CD14-positive monocyte (primary cell): ENCODE data around the gene DRC7. TPM values are rescaled to one million over a fixed set of nuclear protein-coding genes. Genes with fewer than 3 reads are reported as not detected.

Experiments
- DNase-seq, 3 donors: peaks; one replicate each; pipeline ENCODE4 v3.0.0-alpha.2; 2011 to 2022
- H2AFZ ChIP-seq: 2 replicates; pipeline ENCODE4 v1.6.0; 2012; ENCODE audit warnings: mild to moderate bottlenecking, low read depth, low read length, inconsistent platforms; ENCODE audit not compliant: insufficient read depth, poor library complexity, severe bottlenecking
- H3K27ac ChIP-seq, 2 donors: 1 replicate in 1 of 2; 2 replicates in 1 of 2; pipeline ENCODE4 v1.5.1; 2012 to 2013; ENCODE audit warnings: low read length in 2 of 2, control low read depth in 1 of 2, inconsistent platforms in 1 of 2, low read depth in 1 of 2, mild to moderate bottlenecking in 1 of 2
- H3K27me3 ChIP-seq, 2 donors: one replicate each; pipeline versions ENCODE4 v1.6.0 to v1.6.1; 2011 to 2013; ENCODE audit warnings: low read length in 2 of 2; ENCODE audit not compliant: control insufficient read depth in 2 of 2, insufficient read depth in 2 of 2
- H3K36me3 ChIP-seq, 2 donors: replicated peaks in 1 of 2; 1 replicate in 1 of 2; 2 replicates in 1 of 2; pipeline versions ENCODE4 v1.5.1 to v1.6.1; 2012 to 2013; ENCODE audit warnings: low read length in 2 of 2, control low read depth in 1 of 2, inconsistent platforms in 1 of 2, mild to moderate bottlenecking in 1 of 2; ENCODE audit not compliant: insufficient read depth in 2 of 2, control insufficient read depth in 1 of 2
- H3K4me1 ChIP-seq, 2 donors: 1 replicate in 1 of 2; 2 replicates in 1 of 2; pipeline versions ENCODE4 v1.5.1 to v1.6.1; 2012 to 2013; ENCODE audit warnings: low read length in 2 of 2, control low read depth in 1 of 2, inconsistent platforms in 1 of 2, mild to moderate bottlenecking in 1 of 2, moderate library complexity in 1 of 2; ENCODE audit not compliant: insufficient read depth in 2 of 2, control insufficient read depth in 1 of 2
- H3K4me2 ChIP-seq: replicated peaks from 2 replicates; pipeline ENCODE3; 2012; ENCODE audit warnings: low read length, moderate library complexity, mild to moderate bottlenecking; ENCODE audit not compliant: poor library complexity, severe bottlenecking; ENCODE audit errors: extremely low read depth
- H3K4me3 ChIP-seq, 3 experiments: fragments of 200-600 bp in 1 of 3; sonication (generic) in 1 of 3; replicated peaks in 1 of 3; 1 replicate in 2 of 3; 2 replicates in 1 of 3; pipeline ENCODE4 v1.5.1; 2011 to 2013; ENCODE audit warnings: low read length in 3 of 3, mild to moderate bottlenecking in 3 of 3, control low read depth in 2 of 3, low read depth in 2 of 3, inconsistent platforms in 1 of 3, moderate library complexity in 1 of 3
- H3K79me2 ChIP-seq: 2 replicates; pipeline ENCODE4 v1.6.0; 2012; ENCODE audit warnings: mild to moderate bottlenecking, control low read depth, inconsistent platforms, low read length, moderate library complexity; ENCODE audit not compliant: insufficient read depth
- H3K9ac ChIP-seq: 2 replicates; pipeline ENCODE4 v1.6.0; 2017; ENCODE audit warnings: low read length, mild to moderate bottlenecking; ENCODE audit not compliant: insufficient read depth, poor library complexity, severe bottlenecking
- H3K9me3 ChIP-seq, 2 donors: replicated peaks in 1 of 2; 1 replicate in 1 of 2; 2 replicates in 1 of 2; pipeline versions ENCODE4 v1.5.1 to v1.6.1; 2012 to 2013; ENCODE audit warnings: low read length in 2 of 2, control low read depth in 1 of 2; ENCODE audit not compliant: control insufficient read depth in 1 of 2, insufficient read depth in 1 of 2
- H4K20me1 ChIP-seq: 2 replicates; pipeline ENCODE4 v1.6.0; 2012; ENCODE audit warnings: mild to moderate bottlenecking, low read length, control low read depth, moderate library complexity; ENCODE audit not compliant: insufficient read depth
- H3K27ac Mint-ChIP-seq, 7 donors: one replicate each; pipeline ENCODE4 v1.8.0; 2020; ENCODE audit warnings: mild to moderate bottlenecking in 7 of 7, mixed read lengths in 7 of 7, moderate library complexity in 6 of 7, inconsistent platforms in 2 of 7
- H3K27me3 Mint-ChIP-seq, 3 donors: one replicate each; pipeline ENCODE4 v1.8.0; 2021 to 2022; ENCODE audit warnings: low read depth in 3 of 3, mild to moderate bottlenecking in 3 of 3, mixed read lengths in 3 of 3, moderate library complexity in 3 of 3, inconsistent platforms in 1 of 3
- H3K36me3 Mint-ChIP-seq, 2 donors: one replicate each; pipeline ENCODE4 v1.8.0; 2020; ENCODE audit warnings: mixed read lengths in 2 of 2, inconsistent platforms in 1 of 2, mild to moderate bottlenecking in 1 of 2
- H3K4me1 Mint-ChIP-seq: one replicate; pipeline ENCODE4 v1.8.0; 2020; ENCODE audit warnings: mild to moderate bottlenecking, mixed read lengths
- H3K4me3 Mint-ChIP-seq, 2 donors: one replicate each; pipeline ENCODE4 v1.8.0; 2020; ENCODE audit warnings: mild to moderate bottlenecking in 2 of 2, mixed read lengths in 2 of 2, moderate library complexity in 1 of 2
- H3K9me3 Mint-ChIP-seq, 7 donors: one replicate each; pipeline ENCODE4 v1.8.0; 2020 to 2022; ENCODE audit warnings: mixed read lengths in 7 of 7, mild to moderate bottlenecking in 6 of 7, moderate library complexity in 6 of 7, inconsistent platforms in 2 of 7
- WGBS: methylation state at CpG from one replicate; pipeline ENCODE4 v1.1.5; 2013; ENCODE audit warnings: missing lambda C conversion rate; ENCODE audit not compliant: insufficient coverage; 5-methylcytosine and 5-hydroxymethylcytosine counted together
- intact Hi-C, 2 donors: fragments of 100-400 bp; cut with micrococcal nuclease; formaldehyde crosslinking; loops; one replicate each; pipeline versions ENCODE4 v1.15.0 to v1.15.1; 2023
- polyA plus RNA-seq, 3 donors: library from polyadenylated mRNA; depleted of rRNA in 1 of 3; unstranded in 2 of 3; stranded (reverse) in 1 of 3; fragments of 300-500 nt in 2 of 3; fragments of >200 nt in 1 of 3; fragmentation: Illumina TruSeq in 2 of 3; gene quantifications; 1 replicate in 2 of 3; 2 replicates in 1 of 3; pipeline ENCODE4 v1.2.3, GENCODE V29; 2012 to 2021
- TF ChIP-seq, protein P1 (sequence below): fragments of 200-600 bp; IDR thresholded peaks from one replicate; pipeline ENCODE4 v1.8.0; 2022; ENCODE audit warnings: antibody characterized with exemption, mild to moderate bottlenecking

The DRC7 gene
- polyA plus RNA-seq, 3 donors = 0.11 to 0.41 TPM; not detected in 1

DNA sequence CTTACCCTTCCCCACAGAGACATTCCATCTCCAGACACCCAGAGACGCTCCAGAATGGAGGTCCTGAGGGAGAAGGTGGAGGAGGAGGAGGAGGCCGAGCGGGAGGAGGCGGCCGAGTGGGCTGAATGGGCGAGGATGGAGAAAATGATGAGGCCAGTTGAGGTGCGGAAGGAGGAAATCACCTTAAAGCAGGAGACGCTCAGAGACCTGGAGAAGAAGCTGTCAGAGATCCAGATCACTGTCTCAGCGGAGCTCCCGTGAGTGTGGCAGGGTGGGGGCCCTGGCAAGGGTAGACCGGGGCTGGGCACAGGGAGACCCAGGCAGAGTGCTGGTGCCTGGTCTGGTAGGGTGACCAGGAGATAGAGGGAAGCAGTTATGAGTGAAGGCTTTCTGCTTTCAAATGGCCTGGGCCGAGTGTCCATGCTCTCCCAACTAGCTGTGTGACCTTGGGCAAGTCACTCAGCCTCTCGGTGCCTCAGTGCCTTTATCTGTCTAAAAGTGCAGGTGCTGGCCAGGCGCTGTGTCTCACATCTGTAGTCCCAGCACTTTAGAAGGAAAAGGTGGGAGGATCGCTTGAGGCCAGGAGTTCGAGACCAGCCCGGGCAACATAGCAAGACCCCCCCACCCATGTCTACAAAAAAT is 3.4 kb downstream of the DRC7 start:
- no peaks in the 10 kb centered on the region for H3K9me3 ChIP-seq
- H3K27me3 Mint-ChIP-seq = peaks cover 0 to 2% (median 1%) of the 10 kb centered on the region in 3 donors

DNA sequence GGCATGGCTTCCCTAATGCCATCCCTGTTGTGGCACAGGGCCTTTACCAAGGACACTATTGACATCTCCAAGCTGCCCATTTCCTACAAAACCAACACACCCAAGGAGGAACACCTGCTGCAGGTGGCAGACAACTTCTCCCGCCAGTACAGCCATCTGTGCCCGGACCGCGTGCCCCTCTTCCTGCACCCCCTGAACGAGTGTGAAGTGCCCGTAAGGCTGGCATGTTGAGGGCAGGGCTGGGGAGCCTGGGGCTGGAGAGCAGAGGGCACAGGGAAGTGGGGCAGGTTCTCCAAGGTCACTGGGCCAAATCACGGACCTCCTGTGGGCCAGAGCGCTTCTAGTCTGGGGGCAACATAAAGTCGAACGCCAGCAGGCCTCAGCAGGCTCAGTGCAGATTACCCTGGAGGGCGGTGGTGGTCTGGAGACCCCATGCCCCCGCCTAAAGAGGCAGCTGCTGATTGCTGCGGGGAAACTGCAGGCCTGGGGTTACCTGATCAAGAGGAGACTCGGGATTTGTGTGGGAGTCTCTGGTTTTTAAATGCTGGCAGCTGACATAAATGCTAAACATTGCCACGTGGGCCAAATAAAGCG is 4.3 kb downstream of the DRC7 start:
- H3K4me1 Mint-ChIP-seq = peaks cover 16% of the 10 kb centered on the region
- no peak overlapping the region for H3K9ac ChIP-seq
- TF ChIP-seq, protein P1, sequence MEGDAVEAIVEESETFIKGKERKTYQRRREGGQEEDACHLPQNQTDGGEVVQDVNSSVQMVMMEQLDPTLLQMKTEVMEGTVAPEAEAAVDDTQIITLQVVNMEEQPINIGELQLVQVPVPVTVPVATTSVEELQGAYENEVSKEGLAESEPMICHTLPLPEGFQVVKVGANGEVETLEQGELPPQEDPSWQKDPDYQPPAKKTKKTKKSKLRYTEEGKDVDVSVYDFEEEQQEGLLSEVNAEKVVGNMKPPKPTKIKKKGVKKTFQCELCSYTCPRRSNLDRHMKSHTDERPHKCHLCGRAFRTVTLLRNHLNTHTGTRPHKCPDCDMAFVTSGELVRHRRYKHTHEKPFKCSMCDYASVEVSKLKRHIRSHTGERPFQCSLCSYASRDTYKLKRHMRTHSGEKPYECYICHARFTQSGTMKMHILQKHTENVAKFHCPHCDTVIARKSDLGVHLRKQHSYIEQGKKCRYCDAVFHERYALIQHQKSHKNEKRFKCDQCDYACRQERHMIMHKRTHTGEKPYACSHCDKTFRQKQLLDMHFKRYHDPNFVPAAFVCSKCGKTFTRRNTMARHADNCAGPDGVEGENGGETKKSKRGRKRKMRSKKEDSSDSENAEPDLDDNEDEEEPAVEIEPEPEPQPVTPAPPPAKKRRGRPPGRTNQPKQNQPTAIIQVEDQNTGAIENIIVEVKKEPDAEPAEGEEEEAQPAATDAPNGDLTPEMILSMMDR = no peak
- peaks cover 11 to 18% of the 10 kb centered on the region in 2 donors for H3K4me1 ChIP-seq
- intact Hi-C loops = loop anchor here (5.0 kb wide), 2 partner anchors 33 to 37 kb away; no protein-coding TSS in a partner anchor
- 97% methylated on average over 10 of the region's 16 CpGs for WGBS
- no peak overlapping the region for H3K27ac Mint-ChIP-seq
- no peaks in the 10 kb centered on the region for H3K79me2 ChIP-seq
- H3K4me3 Mint-ChIP-seq = no peak overlapping the region
- no peaks in the 10 kb centered on the region for H3K9me3 ChIP-seq
- no peak overlapping the region for H3K27ac ChIP-seq
- H3K4me2 ChIP-seq = no peak overlapping the region
- no peaks in the 10 kb centered on the region for H3K36me3 ChIP-seq
- no peaks in the 10 kb centered on the region for H4K20me1 ChIP-seq
- H3K27me3 Mint-ChIP-seq = peaks cover 0 to 2% (median 1%) of the 10 kb centered on the region in 3 donors
- H2AFZ ChIP-seq = no peak overlapping the region
- no peaks in the 10 kb centered on the region for H3K27me3 ChIP-seq
- DNase-seq = no peak
- H3K4me3 ChIP-seq = no peak overlapping the region
- no peaks in the 10 kb centered on the region for H3K36me3 Mint-ChIP-seq
- H3K9me3 Mint-ChIP-seq = peaks cover 0 to 3% (median 0%) of the 10 kb centered on the region in 7 donors

More for the DNA sequence above, 3.4 kb downstream of the DRC7 start:
- Histone ChIP-seq H2AFZ (no peak overlapping the region), H3K27ac (no peak overlapping the region), H3K9ac (no peak overlapping the region), H3K4me2 (no peak overlapping the region), H3K4me1 (peaks cover 11 to 21% of the 10 kb centered on the region in 2 donors), H3K36me3 (no peaks in the 10 kb centered on the region), H3K79me2 (no peaks in the 10 kb centered on the region), H4K20me1 (no peaks in the 10 kb centered on the region), H3K4me3 (no peak overlapping the region), H3K27me3 (no peaks in the 10 kb centered on the region)
- Mint-ChIP-seq H3K9me3 (peaks cover 0 to 3% (median 0%) of the 10 kb centered on the region in 7 donors), H3K27ac (no peak overlapping the region), H3K36me3 (no peaks in the 10 kb centered on the region), H3K4me3 (no peak overlapping the region), H3K4me1 (peaks cover 17% of the 10 kb centered on the region)
- intact Hi-C loops = loop anchor here (5.0 kb wide), 2 partner anchors 34 to 36 kb away; no protein-coding TSS in a partner anchor
- TF ChIP-seq, protein P1 = no peak
- DNase-seq = no peak
- WGBS = 92% methylated on average over 7 of the region's 17 CpGs
